GM23248 (cell line): ENCODE results near the gene LCE1B. TPM values are rescaled to one million over a fixed set of nuclear protein-coding genes. Genes with fewer than 3 reads are reported as not detected.
A peak's percentile ranks its signal among the peaks of the same experiment; 100 is the strongest.

Experiments
- DNase-seq: peaks from one replicate; pipeline ENCODE4 v3.0.0-alpha.2; 2015
- H2AFZ ChIP-seq: fragments of 200-600 bp; sonication (generic); 2 replicates; pipeline ENCODE4 v1.6.1; 2016; ENCODE audit warnings: antibody characterized with exemption
- H3F3A ChIP-seq: fragments of 200-600 bp; sonication (generic); 2 replicates; pipeline ENCODE4 v1.6.1; 2016; ENCODE audit warnings: mild to moderate bottlenecking, antibody characterized with exemption, mixed run types; ENCODE audit not compliant: insufficient read depth
- H3K27ac ChIP-seq: fragments of 200-600 bp; sonication (generic); 2 replicates; pipeline ENCODE4 v1.5.1; 2016; ENCODE audit warnings: mild to moderate bottlenecking
- H3K27me3 ChIP-seq: fragments of 200-600 bp; sonication (generic); replicated peaks from 2 replicates; pipeline ENCODE4 v1.6.1; 2016; ENCODE audit warnings: mild to moderate bottlenecking; ENCODE audit not compliant: insufficient read depth
- H3K36me3 ChIP-seq: fragments of 200-600 bp; sonication (generic); 2 replicates; pipeline ENCODE4 v1.6.1; 2016; ENCODE audit warnings: low read depth, mild to moderate bottlenecking
- H3K4me1 ChIP-seq: fragments of 200-600 bp; sonication (generic); 2 replicates; pipeline ENCODE4 v1.6.1; 2016; ENCODE audit warnings: mild to moderate bottlenecking; ENCODE audit not compliant: insufficient read depth
- H3K4me2 ChIP-seq: fragments of 200-600 bp; sonication (generic); one replicate; pipeline ENCODE4 v1.6.1; 2016; ENCODE audit warnings: mild to moderate bottlenecking; ENCODE audit not compliant: unreplicated experiment
- H3K4me3 ChIP-seq: fragments of 200-600 bp; sonication (generic); 2 replicates; pipeline ENCODE4 v1.5.1; 2016; ENCODE audit warnings: mild to moderate bottlenecking
- H3K79me2 ChIP-seq: fragments of 200-600 bp; sonication (generic); 2 replicates; pipeline ENCODE4 v1.6.1; 2016; ENCODE audit warnings: mild to moderate bottlenecking; ENCODE audit not compliant: insufficient read depth
- H3K9ac ChIP-seq: fragments of 200-600 bp; sonication (generic); 2 replicates; pipeline ENCODE4 v1.6.1; 2016; ENCODE audit warnings: mild to moderate bottlenecking
- H3K9me2 ChIP-seq: fragments of 200-600 bp; sonication (generic); 2 replicates; pipeline ENCODE4 v1.6.1; 2016; ENCODE audit warnings: mixed run types, mild to moderate bottlenecking, moderate library complexity; ENCODE audit not compliant: insufficient read depth
- H3K9me3 ChIP-seq: fragments of 200-600 bp; sonication (generic); one replicate; pipeline ENCODE4 v1.6.1; 2017; ENCODE audit warnings: low read depth
- H4K20me1 ChIP-seq: fragments of 200-600 bp; sonication (generic); 2 replicates; pipeline ENCODE4 v1.6.0; 2016; ENCODE audit not compliant: insufficient read depth
- EZH2 ChIP-seq: fragments of 200-600 bp; sonication (generic); IDR thresholded peaks from 2 replicates; pipeline ENCODE4 v1.6.1; 2018; ENCODE audit warnings: antibody characterized with exemption, mild to moderate bottlenecking; ENCODE audit not compliant: insufficient read depth, poor library complexity, severe bottlenecking
- EZH2phosphoT487 ChIP-seq: fragments of 200-600 bp; sonication (generic); IDR thresholded peaks from 2 replicates; pipeline ENCODE4 v1.6.1; 2018; ENCODE audit warnings: antibody characterized with exemption, moderate library complexity, mild to moderate bottlenecking, low read depth; ENCODE audit not compliant: insufficient read depth
- WGBS, 2 experiments: methylation state at CpG; one replicate each; pipeline ENCODE4 v1.1.6; 2015 to 2017; ENCODE audit warnings: low lambda C conversion rate in 2 of 2, low coverage in 1 of 2; ENCODE audit errors: missing lambda C conversion rate in 2 of 2; 5-methylcytosine and 5-hydroxymethylcytosine counted together
- in situ Hi-C: fragments of 300-500 bp; cut with MboI; formaldehyde crosslinking; loops from 2 replicates; pipeline ENCODE4 v1.15.0; 2020
- polyA plus RNA-seq: library from polyadenylated mRNA; unstranded; fragments of >200 nt; fragmentation: Nextera tagmentation; extraction: Ambion mirVana; gene quantifications from 2 replicates; pipeline ENCODE4 v1.2.1, GENCODE V29; 2016
- total RNA-seq: library from RNA; depleted of rRNA; stranded (reverse); fragments of >200 nt; shearing (Covaris generic); gene quantifications from 2 replicates; pipeline ENCODE4 v1.2.3, GENCODE V29; 2014; rRNA removed

The LCE1B gene, protein sequence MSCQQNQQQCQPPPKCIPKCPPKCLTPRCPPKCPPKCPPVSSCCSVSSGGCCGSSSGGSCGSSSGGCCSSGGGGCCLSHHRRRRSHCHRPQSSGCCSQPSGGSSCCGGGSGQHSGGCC
- total RNA-seq (not detected in 2 replicates), polyA plus RNA-seq (not detected in 2 replicates)

DNA sequence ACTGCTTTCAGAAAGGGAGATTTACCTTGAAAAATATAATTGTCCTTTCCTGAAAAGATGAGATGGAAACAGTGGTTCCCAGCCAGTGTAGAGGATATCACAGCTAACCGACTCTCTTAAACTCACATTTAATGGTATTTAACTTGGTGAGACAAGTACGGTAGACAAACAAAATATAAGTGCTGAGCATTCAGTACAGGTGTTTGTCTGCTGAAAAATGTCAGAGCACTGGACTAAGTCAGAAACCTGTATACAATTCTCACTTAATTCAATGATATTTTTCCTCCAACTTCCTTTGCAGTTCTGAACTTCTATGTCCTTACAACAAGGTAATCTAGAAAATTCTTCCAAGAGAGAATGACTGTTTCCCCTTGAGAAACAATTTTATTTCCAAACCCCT lies at the start of gene LCE1B:
Gene LCE1B (plus strand): TSS at position 301 of the 400 bp plus-strand sequence. CDS start 476 bp downstream, outside the sequence.
- Histone ChIP-seq H3K36me3 (no peaks in the 10 kb centered on the region), H2AFZ (no peak within 1 kb of the TSS), H3K9me3 (no peaks in the 10 kb centered on the region), H3K9me2 (no peaks in the 10 kb centered on the region), H3K4me1 (no peaks in the 10 kb centered on the region), H3K27ac (no peak within 1 kb of the TSS), H3K27me3 (0 out of 2 replicates have a peak, but pooled peaks cover 3% of the 10 kb centered on the region), H3K9ac (no peak within 1 kb of the TSS), H3K4me2 (no peak within 1 kb of the TSS), H3K79me2 (no peaks in the 10 kb centered on the region), H4K20me1 (no peaks in the 10 kb centered on the region), H3K4me3 (no peak within 1 kb of the TSS), H3F3A (no peaks in the 10 kb centered on the region)
- DNase-seq: no peak
- 38 to 41% methylated on average over 2 of the region's 2 CpGs for WGBS, 2 experiments
- in situ Hi-C loops: no loop called here
- TF ChIP-seq EZH2phosphoT487: no peak
- no peak for TF ChIP-seq EZH2

DNA sequence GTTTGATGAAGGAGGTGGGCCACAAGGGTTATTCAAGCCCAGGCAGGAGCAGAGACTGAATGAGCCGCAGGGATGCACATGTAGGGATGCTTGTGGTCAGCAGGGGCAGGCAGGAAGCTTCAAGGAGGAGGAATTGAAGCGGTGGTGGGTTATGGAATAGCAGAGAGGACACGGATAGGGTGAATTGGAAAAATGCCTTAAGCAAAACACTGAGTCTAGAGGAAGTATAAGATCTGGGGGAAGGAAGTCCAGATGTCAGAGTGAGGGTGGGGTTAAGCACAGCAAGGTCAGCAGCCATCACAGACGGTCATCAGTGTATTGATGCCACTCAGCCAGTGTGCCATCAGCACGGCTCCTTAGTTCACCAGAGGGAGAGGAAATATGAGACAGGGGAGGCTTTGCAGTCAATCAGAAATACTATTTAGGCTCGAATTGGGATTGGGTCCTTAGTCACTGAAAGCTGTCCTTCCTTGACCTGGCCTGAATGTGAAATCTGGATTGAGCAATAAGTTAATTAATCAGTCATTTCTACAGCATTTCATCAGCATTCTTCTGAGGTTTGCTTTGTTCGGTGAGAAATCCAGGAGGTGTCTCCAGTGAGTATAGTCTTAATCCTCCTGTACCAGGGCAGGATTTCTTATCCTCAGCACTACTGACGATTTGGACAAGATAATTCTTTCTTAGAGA lies 42.8 kb upstream of the LCE1B start:
- TF ChIP-seq EZH2 (no peak), EZH2phosphoT487 (no peak)
- H3K27ac ChIP-seq: peak overlapping the region; percentile 77

DNA sequence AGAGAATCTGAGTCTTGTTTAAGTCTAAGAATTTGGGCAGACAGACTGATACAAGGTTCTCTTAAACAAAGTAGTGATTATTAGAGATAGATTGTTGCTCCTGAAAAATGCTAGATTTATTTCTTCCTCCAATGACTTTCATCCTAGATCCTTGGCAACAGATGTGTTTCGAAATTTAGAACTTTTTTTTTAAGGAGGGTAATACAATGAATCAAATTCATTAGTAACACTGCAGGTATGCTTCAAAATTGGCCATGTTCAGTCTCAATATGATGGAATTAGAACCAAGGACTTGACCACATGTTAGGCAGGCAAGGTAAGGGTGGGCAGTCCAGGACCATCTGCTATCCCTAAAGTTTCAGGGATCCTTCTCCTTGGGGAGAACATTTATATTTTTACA lies 41.4 kb upstream of the LCE1B start:
- Histone ChIP-seq H3K4me2 (peak overlapping the region; percentile 8), H3K9me2 (no peaks in the 10 kb centered on the region), H3K4me1 (peaks cover 27% of the 10 kb centered on the region), H3K4me3 (no peak overlapping the region), H3K9ac (no peak overlapping the region), H4K20me1 (no peaks in the 10 kb centered on the region), H3K27me3 (no peaks in the 10 kb centered on the region), H3K27ac (peak overlapping the region; percentile 77), H3F3A (peaks cover 18% of the 10 kb centered on the region), H3K9me3 (no peaks in the 10 kb centered on the region), H3K79me2 (no peaks in the 10 kb centered on the region), H3K36me3 (no peaks in the 10 kb centered on the region), H2AFZ (peak overlapping the region; percentile 2; the same call in 1 of the 2 replicates)
- WGBS, 2 experiments: 17 to 23% methylated on average over 1 of the region's 1 CpG
- TF ChIP-seq EZH2phosphoT487 (no peak), EZH2 (no peak)
- in situ Hi-C loops: no loop called here
- DNase-seq: peak; percentile 60

More for the DNA sequence above, 42.8 kb upstream of the LCE1B start:
- H3F3A ChIP-seq: peaks cover 18% of the 10 kb centered on the region
- no peak overlapping the region for H3K4me3 ChIP-seq
- H3K27me3 ChIP-seq: no peaks in the 10 kb centered on the region
- no peaks in the 10 kb centered on the region for H3K9me3 ChIP-seq
- H3K4me2 ChIP-seq: peak overlapping the region; percentile 21
- in situ Hi-C loops: no loop called here
- WGBS, 2 experiments: 19 to 20% methylated on average over 8 of the region's 8 CpGs
- no peaks in the 10 kb centered on the region for H3K79me2 ChIP-seq
- H2AFZ ChIP-seq: peak overlapping the region; percentile 20
- no peaks in the 10 kb centered on the region for H3K36me3 ChIP-seq
- H3K4me1 ChIP-seq: peaks cover 27% of the 10 kb centered on the region
- peak; percentile 84 for DNase-seq
- no peaks in the 10 kb centered on the region for H4K20me1 ChIP-seq
- H3K9ac ChIP-seq: peak overlapping the region; percentile 43; the same call in 1 of the 2 replicates
- no peaks in the 10 kb centered on the region for H3K9me2 ChIP-seq

DNA sequence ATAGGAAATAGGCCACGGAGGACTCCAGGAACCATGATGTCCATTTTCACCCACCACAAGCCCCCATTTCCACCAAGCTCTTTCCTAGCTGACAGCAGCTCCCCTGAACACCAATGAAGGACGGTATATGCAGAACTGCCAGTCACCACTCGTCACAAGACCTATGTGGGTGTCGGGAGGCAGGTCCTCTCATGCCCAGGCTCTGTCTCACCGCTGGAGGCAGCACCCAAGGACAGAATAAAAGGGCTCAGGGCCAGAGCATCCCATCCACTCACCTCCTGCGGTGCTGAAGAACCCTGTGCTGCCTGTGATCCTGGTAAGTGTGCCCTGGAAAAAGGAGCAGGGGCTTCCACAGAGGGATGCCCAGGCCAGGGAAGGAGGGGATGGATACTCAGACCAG lies 36.9 kb upstream of the LCE1B start, which contains the start of gene LCE1F:
Gene LCE1F (plus strand): TSS at position 266 of the 400 bp plus-strand sequence. CDS start 1,232 bp downstream, outside the sequence.
- H3K4me2 ChIP-seq: no peak within 1 kb of the TSS
- peaks cover 11% of the 10 kb centered on the region for H3K4me1 ChIP-seq
- peaks cover 4% of the 10 kb centered on the region for H3F3A ChIP-seq
- no peaks in the 10 kb centered on the region for H3K27me3 ChIP-seq
- no peak within 1 kb of the TSS for H3K27ac ChIP-seq
- H3K4me3 ChIP-seq: no peak within 1 kb of the TSS
- no peaks in the 10 kb centered on the region for H3K36me3 ChIP-seq
- TF ChIP-seq EZH2phosphoT487 (no peak), EZH2 (no peak)
- no peaks in the 10 kb centered on the region for H3K9me2 ChIP-seq
- no peaks in the 10 kb centered on the region for H3K9me3 ChIP-seq
- no peaks in the 10 kb centered on the region for H4K20me1 ChIP-seq
- H3K79me2 ChIP-seq: no peaks in the 10 kb centered on the region
- H3K9ac ChIP-seq: no peak within 1 kb of the TSS
- H2AFZ ChIP-seq: no peak within 1 kb of the TSS
- in situ Hi-C loops: no loop called here
- WGBS, 2 experiments: 19 to 33% methylated on average over 5 to 6 of the region's 6 CpGs
- no peak for DNase-seq
